Urinary bladder (tissue), 4 donors: ENCODE data around the gene LRP10. TPM values are rescaled to one million over a fixed set of nuclear protein-coding genes. Genes with fewer than 3 reads are reported as not detected.

Experiments used
- DNase-seq: peaks from one replicate; pipeline ENCODE4 v3.0.0-alpha.2; 2015; ENCODE audit errors: extremely low spot score
- H3K27ac ChIP-seq: one replicate; pipeline ENCODE4 v1.5.1; 2013; ENCODE audit warnings: low read depth, mild to moderate bottlenecking, moderate library complexity
- H3K36me3 ChIP-seq: one replicate; pipeline ENCODE4 v1.6.1; 2013; ENCODE audit warnings: mild to moderate bottlenecking, moderate library complexity; ENCODE audit not compliant: insufficient read depth
- H3K4me1 ChIP-seq: one replicate; pipeline ENCODE4 v1.6.1; 2013; ENCODE audit warnings: mild to moderate bottlenecking, moderate library complexity; ENCODE audit not compliant: insufficient read depth
- H3K4me3 ChIP-seq: one replicate; pipeline ENCODE4 v1.5.1; 2013; ENCODE audit warnings: low read depth, low read length
- WGBS: extraction: QIAGEN DNeasy Blood & Tissue Kit; methylation state at CpG from one replicate; pipeline ENCODE4 v1.1.7; 2013; 5-methylcytosine and 5-hydroxymethylcytosine counted together
- polyA plus RNA-seq: library from polyadenylated mRNA; stranded (reverse); fragments of 200-250 nt; gene quantifications from one replicate; pipeline ENCODE4 v1.2.3, GENCODE V29; 2013
- total RNA-seq: library from RNA; depleted of rRNA; stranded (reverse); fragments of >200 nt; gene quantifications from one replicate; pipeline ENCODE4 v1.2.3, GENCODE V29; 2014
- donor health status: healthy with polysubstance abuse.
- donor health status: healthy.

The LRP10 gene
- total and polyA plus RNA-seq, 2 donors: 22.1 to 195 TPM

- WGBS: 28% methylated on average over 6 of the region's 6 CpGs
- Histone ChIP-seq H3K36me3 (no peaks in the 10 kb centered on the region), H3K27ac (no peak overlapping the region), H3K4me1 (peaks cover 2% of the 10 kb centered on the region), H3K4me3 (no peak overlapping the region)
- DNase-seq: no peak
Measured at GRCh38 chr14:22882529-22883172, 11.1 kb downstream of the LRP10 start.

GRCh38 chr14:22883173-22883976 lies 11.8 kb downstream of the LRP10 start, which contains the start of gene REM2:
Gene REM2 (plus strand): TSS chr14:22883222. CDS start chr14:22883288, 66 bp downstream.
- H3K36me3 ChIP-seq: no peaks in the 10 kb centered on the region
- H3K4me1 ChIP-seq: peaks cover 2% of the 10 kb centered on the region
- no peak for DNase-seq
- H3K4me3 ChIP-seq: no peak within 1 kb of the TSS
- no peak within 1 kb of the TSS for H3K27ac ChIP-seq
- WGBS: 27% methylated on average over 15 of the region's 15 CpGs

- no peak for DNase-seq
Measured at GRCh38 chr14:22884076-22884737, 12.7 kb downstream of the LRP10 start.

GRCh38 chr14:22884738-22885523 lies 13.4 kb downstream of the LRP10 start:
- Histone ChIP-seq H3K36me3 (no peaks in the 10 kb centered on the region), H3K27ac (no peak overlapping the region), H3K4me3 (no peak overlapping the region), H3K4me1 (peaks cover 2% of the 10 kb centered on the region)
- WGBS: 91% methylated on average over 11 of the region's 11 CpGs
- DNase-seq: no peak

More at GRCh38 chr14:22884076-22884737, 12.7 kb downstream of the LRP10 start:
- Histone ChIP-seq H3K27ac (no peak overlapping the region), H3K4me3 (no peak overlapping the region), H3K4me1 (peaks cover 2% of the 10 kb centered on the region), H3K36me3 (no peaks in the 10 kb centered on the region)
- WGBS: 84% methylated on average over 7 of the region's 7 CpGs

GRCh38 chr14:22885975-22886374 lies 14.4 kb downstream of the LRP10 start:
- Histone ChIP-seq H3K4me3 (no peak overlapping the region), H3K36me3 (no peaks in the 10 kb centered on the region), H3K4me1 (peaks cover 2% of the 10 kb centered on the region), H3K27ac (no peak overlapping the region)
- WGBS: 89% methylated on average over 21 of the region's 21 CpGs
- no peak for DNase-seq

- Histone ChIP-seq H3K4me1 (peaks cover 2% of the 10 kb centered on the region), H3K36me3 (no peaks in the 10 kb centered on the region), H3K27ac (no peak overlapping the region), H3K4me3 (peak overlapping the region; percentile 57)
- no peak for DNase-seq
- WGBS: 3% methylated on average over 77 of the region's 77 CpGs
Measured at GRCh38 chr14:22886500-22887259, 15.1 kb downstream of the LRP10 start.

- Histone ChIP-seq H3K36me3 (no peaks in the 10 kb centered on the region), H3K4me3 (peak overlapping the region; percentile 57), H3K4me1 (peaks cover 2% of the 10 kb centered on the region), H3K27ac (no peak overlapping the region)
- WGBS: 26% methylated on average over 11 of the region's 11 CpGs
- DNase-seq: peak; percentile 90
Measured at GRCh38 chr14:22887260-22887989, 15.9 kb downstream of the LRP10 start.

GRCh38 chr14:22887990-22888378 lies 16.4 kb downstream of the LRP10 start:
- peaks cover 2% of the 10 kb centered on the region for H3K4me1 ChIP-seq
- H3K27ac ChIP-seq: no peak overlapping the region
- no peak overlapping the region for H3K4me3 ChIP-seq
- H3K36me3 ChIP-seq: no peaks in the 10 kb centered on the region
- no peak for DNase-seq
- WGBS: 80% methylated on average over 5 of the region's 5 CpGs

GRCh38 chr14:22888662-22889061 lies 17.1 kb downstream of the LRP10 start:
- 79% methylated on average over 4 of the region's 4 CpGs for WGBS
- no peak overlapping the region for H3K27ac ChIP-seq
- no peaks in the 10 kb centered on the region for H3K36me3 ChIP-seq
- H3K4me3 ChIP-seq: no peak overlapping the region
- no peak for DNase-seq
- no peaks in the 10 kb centered on the region for H3K4me1 ChIP-seq

GRCh38 chr14:22890416-22890815 lies 18.9 kb downstream of the LRP10 start:
- WGBS: 84% methylated on average over 1 of the region's 1 CpG
- no peak for DNase-seq
- H3K27ac ChIP-seq: no peak overlapping the region

GRCh38 chr14:22892488-22892887 lies 20.9 kb downstream of the LRP10 start:
- no peak for DNase-seq
- WGBS: 81% methylated on average over 7 of the region's 7 CpGs
- no peaks in the 10 kb centered on the region for H3K4me1 ChIP-seq

More at GRCh38 chr14:22890416-22890815, 18.9 kb downstream of the LRP10 start:
- Histone ChIP-seq H3K4me3 (no peak overlapping the region), H3K4me1 (no peaks in the 10 kb centered on the region), H3K36me3 (no peaks in the 10 kb centered on the region)

GRCh38 chr14:22893706-22894105 lies 22.2 kb downstream of the LRP10 start:
- WGBS: 93% methylated on average over 4 of the region's 4 CpGs
- Histone ChIP-seq H3K4me1 (no peaks in the 10 kb centered on the region), H3K27ac (no peak overlapping the region), H3K36me3 (no peaks in the 10 kb centered on the region), H3K4me3 (no peak overlapping the region)
- DNase-seq: no peak

More at GRCh38 chr14:22892488-22892887, 20.9 kb downstream of the LRP10 start:
- Histone ChIP-seq H3K4me3 (no peak overlapping the region), H3K36me3 (no peaks in the 10 kb centered on the region), H3K27ac (no peak overlapping the region)
